ENCODE measurements around the gene GRIN2D.

GRIN2D gene

GRCh38 chr19:48421548-48421947 is 28.1 kb downstream of the GRIN2D start:
- Histone ChIP-seq H3K4me3 (no peak overlapping the region), H3K9me3 (no peaks in the 10 kb centered on the region), H3K36me3 (no peaks in the 10 kb centered on the region), H3K9ac (no peak overlapping the region), H3K27me3 (no peaks in the 10 kb centered on the region), H4K20me1 (no peaks in the 10 kb centered on the region), H3K4me1 (peaks cover 44% of the 10 kb centered on the region), H3K27ac (no peak overlapping the region), H3K4me2 (no peak overlapping the region)
- no peak for TF ChIP-seq Cebpa-rat (IDR thresholded peaks at IDR 0.05)

GRCh38 chr19:48424694-48425219 is 31.3 kb downstream of the GRIN2D start:
- Histone ChIP-seq H3K9me3 (no peaks in the 10 kb centered on the region), H3K9ac (peak overlapping the region; percentile 66), H3K4me3 (no peak overlapping the region), H3K27me3 (no peaks in the 10 kb centered on the region), H3K4me1 (peaks cover 12% of the 10 kb centered on the region), H3K27ac (peak overlapping the region; percentile 74), H3K36me3 (no peaks in the 10 kb centered on the region), H3K4me2 (peak overlapping the region; percentile 78), H4K20me1 (no peaks in the 10 kb centered on the region)
- TF ChIP-seq Cebpa-rat (IDR thresholded peaks at IDR 0.05) = no peak

GRCh38 chr19:48428670-48429069 is 35.2 kb downstream of the GRIN2D start:
- no peaks in the 10 kb centered on the region for H3K27me3 ChIP-seq
- H3K4me3 ChIP-seq = no peak overlapping the region
- no peak overlapping the region for H3K9ac ChIP-seq
- peaks cover 18% of the 10 kb centered on the region for H3K4me1 ChIP-seq
- H3K36me3 ChIP-seq = no peaks in the 10 kb centered on the region
- no peak for TF ChIP-seq Cebpa-rat (IDR thresholded peaks at IDR 0.05)
- H3K9me3 ChIP-seq = peaks cover 10% of the 10 kb centered on the region
- H3K27ac ChIP-seq = no peak overlapping the region
- H3K4me2 ChIP-seq = no peak overlapping the region
- no peaks in the 10 kb centered on the region for H4K20me1 ChIP-seq

GRCh38 chr19:48433337-48433736 is 39.9 kb downstream of the GRIN2D start:
- TF ChIP-seq Cebpa-rat (IDR thresholded peaks at IDR 0.05) = no peak
- no peak overlapping the region for H3K27ac ChIP-seq
- no peak overlapping the region for H3K4me3 ChIP-seq
- H3K9me3 ChIP-seq = peaks cover 10% of the 10 kb centered on the region
- H3K9ac ChIP-seq = no peak overlapping the region
- no peaks in the 10 kb centered on the region for H4K20me1 ChIP-seq
- H3K4me2 ChIP-seq = peak overlapping the region; percentile 57
- no peaks in the 10 kb centered on the region for H3K36me3 ChIP-seq
- H3K27me3 ChIP-seq = no peaks in the 10 kb centered on the region
- H3K4me1 ChIP-seq = peaks cover 9% of the 10 kb centered on the region

GRCh38 chr19:48436586-48436985 is 43.1 kb downstream of the GRIN2D start:
- H3K27me3 ChIP-seq = peaks cover 2% of the 10 kb centered on the region
- no peak overlapping the region for H3K4me3 ChIP-seq
- H3K9me3 ChIP-seq = peaks cover 1% of the 10 kb centered on the region
- no peak overlapping the region for H3K9ac ChIP-seq
- no peaks in the 10 kb centered on the region for H4K20me1 ChIP-seq
- H3K4me2 ChIP-seq = no peak overlapping the region
- no peak overlapping the region for H3K27ac ChIP-seq
- no peak for TF ChIP-seq Cebpa-rat (IDR thresholded peaks at IDR 0.05)
- H3K4me1 ChIP-seq = peaks cover 9% of the 10 kb centered on the region
- H3K36me3 ChIP-seq = no peaks in the 10 kb centered on the region

GRCh38 chr19:48441360-48442050 is 48.0 kb downstream of the GRIN2D start:
- H3K9me3 ChIP-seq = peaks cover 5% of the 10 kb centered on the region; the same call in 1 of the 2 replicates
- no peak for TF ChIP-seq Cebpa-rat (IDR thresholded peaks at IDR 0.05)
- H3K4me3 ChIP-seq = no peak overlapping the region
- no peak overlapping the region for H3K27ac ChIP-seq
- H3K4me2 ChIP-seq = no peak overlapping the region
- no peaks in the 10 kb centered on the region for H3K36me3 ChIP-seq
- H4K20me1 ChIP-seq = no peaks in the 10 kb centered on the region
- H3K27me3 ChIP-seq = peaks cover 38% of the 10 kb centered on the region
- H3K4me1 ChIP-seq = peaks cover 24% of the 10 kb centered on the region
- H3K9ac ChIP-seq = no peak overlapping the region

GRCh38 chr19:48442116-48443035 is 48.9 kb downstream of the GRIN2D start:
- no peak for TF ChIP-seq Cebpa-rat (IDR thresholded peaks at IDR 0.05)

GRCh38 chr19:48443256-48443655 is 49.8 kb downstream of the GRIN2D start:
- peaks cover 38% of the 10 kb centered on the region for H3K27me3 ChIP-seq
- peaks cover 14% of the 10 kb centered on the region for H3K36me3 ChIP-seq
- no peak overlapping the region for H3K27ac ChIP-seq
- no peak for TF ChIP-seq Cebpa-rat (IDR thresholded peaks at IDR 0.05)
- H3K9me3 ChIP-seq = peaks cover 5% of the 10 kb centered on the region; the same call in 1 of the 2 replicates
- H3K4me2 ChIP-seq = peak overlapping the region; percentile 90
- H3K9ac ChIP-seq = no peak overlapping the region
- H3K4me1 ChIP-seq = peaks cover 34% of the 10 kb centered on the region
- no peaks in the 10 kb centered on the region for H4K20me1 ChIP-seq
- peak overlapping the region; percentile 87; the same call in 1 of the 2 replicates for H3K4me3 ChIP-seq

More at GRCh38 chr19:48442116-48443035, 48.9 kb downstream of the GRIN2D start:
- Histone ChIP-seq H3K4me3 (no peak overlapping the region), H3K9ac (no peak overlapping the region), H3K4me2 (no peak overlapping the region), H3K27me3 (peaks cover 38% of the 10 kb centered on the region), H3K9me3 (peaks cover 5% of the 10 kb centered on the region; the same call in 1 of the 2 replicates), H3K4me1 (peaks cover 32% of the 10 kb centered on the region), H4K20me1 (no peaks in the 10 kb centered on the region), H3K36me3 (peaks cover 5% of the 10 kb centered on the region), H3K27ac (no peak overlapping the region)
